HEK293 (cell line): Measurements from ENCODE around the gene NCK2.
A peak's percentile ranks its signal among the peaks of the same experiment; 100 is the strongest.

Experiments
- CTCF ChIA-PET: fragments of 350-600 bp; formaldehyde crosslinking; extraction: SDS; loops from one replicate; lab custom pipeline; 2021; ENCODE audit warnings: antibody characterized with exemption; lab: Yijun Ruan, JAX
- POLR2A ChIA-PET: fragments of 300-600 bp; formaldehyde crosslinking; extraction: SDS; loops from one replicate; lab custom pipeline; 2020; ENCODE audit warnings: antibody characterized with exemption, inconsistent platforms; lab: Yijun Ruan, JAX
- H3K27ac ChIP-seq: fragments of 200-500 bp; sonication (Bioruptor generic); 2 replicates; pipeline ENCODE4 v1.5.1; 2014; ENCODE audit warnings: low read depth, low read length, control low read depth, inconsistent platforms; ENCODE audit errors: extremely low read depth
- H3K36me3 ChIP-seq, 2 experiments: fragments of 200-500 bp in 1 of 2; sonication (Bioruptor generic) in 1 of 2; 1 replicate in 1 of 2; 2 replicates in 1 of 2; pipeline ENCODE4 v1.5.1; 2014 to 2017; ENCODE audit warnings: inconsistent platforms in 2 of 2, low read length in 2 of 2; ENCODE audit not compliant: control insufficient read depth in 2 of 2, insufficient read depth in 1 of 2
- H3K4me1 ChIP-seq: fragments of 200-500 bp; sonication (Bioruptor generic); 2 replicates; pipeline ENCODE4 v1.5.1; 2014; ENCODE audit warnings: mild to moderate bottlenecking, low read length, inconsistent platforms; ENCODE audit not compliant: control insufficient read depth, insufficient read depth
- H3K4me3 ChIP-seq: 2 replicates; pipeline ENCODE4 v1.5.1; 2011; ENCODE audit warnings: low read depth, mild to moderate bottlenecking, control low read depth, low read length, moderate library complexity
- H3K9me3 ChIP-seq: fragments of 200-500 bp; sonication (Bioruptor generic); 2 replicates; pipeline ENCODE4 v1.5.1; 2014; ENCODE audit warnings: low read depth, low read length, inconsistent platforms; ENCODE audit not compliant: control insufficient read depth, insufficient read depth
- EGR2 ChIP-seq: fragments of 450-650 bp; formaldehyde crosslinking; IDR thresholded peaks from 2 replicates; pipeline ENCODE4 v1.5.1; 2016; ENCODE audit warnings: low read depth, missing biosample characterization, missing genetic modification characterization
- KLF17 ChIP-seq: fragments of 450-650 bp; formaldehyde crosslinking; IDR thresholded peaks from 2 replicates; pipeline ENCODE4 v1.5.1; 2016; ENCODE audit warnings: missing biosample characterization, missing genetic modification characterization
- ZBTB10 ChIP-seq: fragments of 450-650 bp; formaldehyde crosslinking; IDR thresholded peaks from 2 replicates; pipeline ENCODE4 v1.5.1; 2016; ENCODE audit warnings: missing biosample characterization, missing genetic modification characterization
- ZFP3 ChIP-seq: fragments of 450-650 bp; formaldehyde crosslinking; IDR thresholded peaks from 2 replicates; pipeline ENCODE4 v1.5.1; 2016; ENCODE audit warnings: low read depth, missing biosample characterization, missing genetic modification characterization
- ZNF350 ChIP-seq: fragments of 450-650 bp; formaldehyde crosslinking; IDR thresholded peaks from 2 replicates; pipeline ENCODE4 v1.5.0; 2017; ENCODE audit warnings: missing biosample characterization, mild to moderate bottlenecking, missing genetic modification characterization
- ZNF473 ChIP-seq: fragments of 450-650 bp; formaldehyde crosslinking; IDR thresholded peaks from 2 replicates; pipeline ENCODE4 v1.5.1; 2017; ENCODE audit warnings: missing biosample characterization, missing genetic modification characterization
- ZNF521 ChIP-seq: fragments of 450-650 bp; formaldehyde crosslinking; IDR thresholded peaks from 2 replicates; pipeline ENCODE4 v1.5.1; 2017; ENCODE audit warnings: missing biosample characterization, mild to moderate bottlenecking, missing genetic modification characterization
- ZNF555 ChIP-seq: fragments of 450-650 bp; formaldehyde crosslinking; conservative IDR thresholded peaks from 2 replicates; pipeline ENCODE4 v1.5.1; 2017; ENCODE audit warnings: missing biosample characterization, mild to moderate bottlenecking, missing genetic modification characterization, inconsistent platforms
- ZNF610 ChIP-seq: fragments of 450-650 bp; formaldehyde crosslinking; IDR thresholded peaks from 2 replicates; pipeline ENCODE4 v1.5.1; 2016; ENCODE audit warnings: missing biosample characterization, missing genetic modification characterization, borderline replicate concordance
- ZNF639 ChIP-seq: fragments of 450-650 bp; formaldehyde crosslinking; IDR thresholded peaks from 2 replicates; pipeline ENCODE4 v1.5.1; 2016; ENCODE audit warnings: missing biosample characterization, missing genetic modification characterization
- ZNF692 ChIP-seq: fragments of 450-650 bp; formaldehyde crosslinking; IDR thresholded peaks from 2 replicates; pipeline ENCODE4 v1.5.1; 2016; ENCODE audit warnings: missing biosample characterization, missing genetic modification characterization

NCK2 gene

GRCh38 chr2:105785095-105785847 lies 40.6 kb downstream of the NCK2 start:
- H3K9me3 ChIP-seq, result no peaks in the 10 kb centered on the region
- CTCF ChIA-PET, result interaction anchor here (0.7 kb wide), 1 partner anchor 28 kb away, joined by 3 read pairs; no protein-coding TSS in a partner anchor
- TF ChIP-seq ZNF521 (tag by site-specific recombination), result no peak
- TF ChIP-seq ZNF350 (tag by site-specific recombination), result no peak
- no peak for TF ChIP-seq EGR2 (tag by site-specific recombination)
- no peak for TF ChIP-seq ZFP3 (tag by site-specific recombination)
- no peak for TF ChIP-seq ZBTB10 (tag by site-specific recombination)
- TF ChIP-seq ZNF639 (tag by site-specific recombination), result no peak
- TF ChIP-seq ZNF692, result no peak
- TF ChIP-seq ZNF610 (tag by site-specific recombination), result no peak
- TF ChIP-seq ZNF555, result no peak
- TF ChIP-seq, all 188 proteins: peak for 0
- Histone ChIP-seq H3K4me3 (no peak overlapping the region), H3K4me1 (peaks cover 5% of the 10 kb centered on the region), H3K27ac (no peak overlapping the region), H3K36me3 (no peaks in the 10 kb centered on the region)
- POLR2A ChIA-PET, result no interaction called here

GRCh38 chr2:105786231-105787230 lies 41.8 kb downstream of the NCK2 start:
- CTCF ChIA-PET, result no interaction called here
- TF ChIP-seq KLF17, result peak; percentile 64; the same call in 1 of the 2 replicates
- TF ChIP-seq ZNF473 (tag by site-specific recombination), result no peak
- Histone ChIP-seq H3K36me3 (no peaks in the 10 kb centered on the region), H3K27ac (no peak overlapping the region), H3K4me1 (peaks cover 10% of the 10 kb centered on the region), H3K9me3 (no peaks in the 10 kb centered on the region), H3K4me3 (no peak overlapping the region)
- POLR2A ChIA-PET, result no interaction called here
